Mucosa of rectum (tissue), 2 donors: ENCODE results near the gene TEX44.
"Not testable (repeated sequence)": the region's sequence is repeated elsewhere in the genome, so short reads cannot be mapped to it uniquely, and the experiment has no call there.

Experiments used
- H3K27ac ChIP-seq, 2 donors: one replicate each; pipeline ENCODE4 v1.7.0; 2013; ENCODE audit warnings: inconsistent platforms in 2 of 2, low read depth in 2 of 2, low read length in 2 of 2
- H3K27me3 ChIP-seq, 2 donors: one replicate each; pipeline ENCODE4 v1.7.0; 2013; ENCODE audit warnings: low read length in 2 of 2; ENCODE audit not compliant: control insufficient read depth in 2 of 2, insufficient read depth in 2 of 2
- H3K36me3 ChIP-seq, 2 donors: one replicate each; pipeline ENCODE4 v1.7.0; 2013; ENCODE audit warnings: low read length in 2 of 2; ENCODE audit not compliant: control insufficient read depth in 2 of 2, insufficient read depth in 2 of 2
- H3K4me1 ChIP-seq, 2 donors: one replicate each; pipeline ENCODE4 v1.7.0; 2013; ENCODE audit warnings: low read length in 2 of 2, mild to moderate bottlenecking in 1 of 2; ENCODE audit not compliant: control insufficient read depth in 2 of 2, insufficient read depth in 2 of 2
- H3K4me3 ChIP-seq, 2 donors: one replicate each; pipeline ENCODE4 v1.7.0; 2013; ENCODE audit warnings: low read length in 2 of 2
- H3K9ac ChIP-seq, 2 donors: one replicate each; pipeline ENCODE4 v1.7.0; 2013; ENCODE audit warnings: low read length in 2 of 2, low read depth in 1 of 2, mild to moderate bottlenecking in 1 of 2
- H3K9me3 ChIP-seq, 2 donors: one replicate each; pipeline ENCODE4 v1.7.0; 2013; ENCODE audit warnings: low read length in 2 of 2; ENCODE audit not compliant: control insufficient read depth in 2 of 2
- donor health status: healthy.
- donor health status: Normal muscosa, but diverticular disease.

The TEX44 gene

GRCh38 chr2:231556496-231556895 lies 36.2 kb upstream of the TEX44 start:
- H3K36me3 ChIP-seq, H3K4me3 ChIP-seq, H3K27ac ChIP-seq, H3K27me3 ChIP-seq, H3K9ac ChIP-seq, H3K9me3 ChIP-seq: not testable (repeated sequence)
- H3K4me1 ChIP-seq: peaks cover 8 to 10% of the 10 kb centered on the region in 2 donors

- Histone ChIP-seq H3K4me3 (no peak overlapping the region), H3K36me3 (no peaks in the 10 kb centered on the region), H3K9me3 (no peaks in the 10 kb centered on the region), H3K9ac (peak overlapping the region in 1 of 2 donors; percentile 7), H3K27ac (peak overlapping the region; percentile 38 to 77), H3K27me3 (no peaks in the 10 kb centered on the region), H3K4me1 (peaks cover 8 to 10% of the 10 kb centered on the region in 2 donors)
Observed at GRCh38 chr2:231556981-231557380, 35.7 kb upstream of the TEX44 start.

GRCh38 chr2:231557571-231558217 lies 35.0 kb upstream of the TEX44 start:
- H3K27ac ChIP-seq: peak overlapping the region; percentile 38 to 77

GRCh38 chr2:231563378-231563961 lies 29.2 kb upstream of the TEX44 start:
- Histone ChIP-seq H3K9me3 (no peaks in the 10 kb centered on the region), H3K27ac (no peak overlapping the region)

More at GRCh38 chr2:231557571-231558217, 35.0 kb upstream of the TEX44 start:
- Histone ChIP-seq H3K27me3 (no peaks in the 10 kb centered on the region), H3K4me3 (no peak overlapping the region), H3K36me3 (no peaks in the 10 kb centered on the region), H3K9ac (peak overlapping the region in 1 of 2 donors; percentile 7), H3K9me3 (no peaks in the 10 kb centered on the region), H3K4me1 (peaks cover 8 to 10% of the 10 kb centered on the region in 2 donors)

GRCh38 chr2:231565887-231566594 lies 26.6 kb upstream of the TEX44 start:
- H3K27ac ChIP-seq: no peak overlapping the region
- H3K36me3 ChIP-seq: no peaks in the 10 kb centered on the region
- no peak overlapping the region for H3K4me3 ChIP-seq
- H3K9ac ChIP-seq: no peak overlapping the region
- no peaks in the 10 kb centered on the region for H3K9me3 ChIP-seq
- H3K4me1 ChIP-seq: no peaks in the 10 kb centered on the region
- no peaks in the 10 kb centered on the region for H3K27me3 ChIP-seq

More at GRCh38 chr2:231563378-231563961, 29.2 kb upstream of the TEX44 start:
- H3K27me3 ChIP-seq: no peaks in the 10 kb centered on the region
- H3K4me1 ChIP-seq: no peaks in the 10 kb centered on the region
- H3K4me3 ChIP-seq: no peak overlapping the region
- no peaks in the 10 kb centered on the region for H3K36me3 ChIP-seq
- no peak overlapping the region for H3K9ac ChIP-seq

GRCh38 chr2:231567159-231567558 lies 25.5 kb upstream of the TEX44 start:
- no peak overlapping the region for H3K27ac ChIP-seq
- H3K27me3 ChIP-seq: no peaks in the 10 kb centered on the region
- no peaks in the 10 kb centered on the region for H3K36me3 ChIP-seq
- no peaks in the 10 kb centered on the region for H3K4me1 ChIP-seq
- no peak overlapping the region for H3K9ac ChIP-seq
- H3K4me3 ChIP-seq: no peak overlapping the region
- no peaks in the 10 kb centered on the region for H3K9me3 ChIP-seq

- no peaks in the 10 kb centered on the region for H3K9me3 ChIP-seq
- no peaks in the 10 kb centered on the region for H3K4me1 ChIP-seq
- H3K27ac ChIP-seq: no peak overlapping the region
- H3K4me3 ChIP-seq: no peak overlapping the region
- no peak overlapping the region for H3K9ac ChIP-seq
- H3K27me3 ChIP-seq: no peaks in the 10 kb centered on the region
- no peaks in the 10 kb centered on the region for H3K36me3 ChIP-seq
Observed at GRCh38 chr2:231568098-231568784, 24.4 kb upstream of the TEX44 start.

GRCh38 chr2:231568785-231569435 lies 23.8 kb upstream of the TEX44 start:
- H3K4me1 ChIP-seq: no peaks in the 10 kb centered on the region
- no peaks in the 10 kb centered on the region for H3K36me3 ChIP-seq
- H3K9ac ChIP-seq: no peak overlapping the region
- H3K4me3 ChIP-seq: no peak overlapping the region
- H3K27ac ChIP-seq: no peak overlapping the region
- H3K9me3 ChIP-seq: no peaks in the 10 kb centered on the region
- no peaks in the 10 kb centered on the region for H3K27me3 ChIP-seq

- not testable (repeated sequence) for H3K4me3 ChIP-seq, H3K9me3 ChIP-seq
Observed at GRCh38 chr2:231570915-231571314, 21.7 kb upstream of the TEX44 start.

More at GRCh38 chr2:231570915-231571314, 21.7 kb upstream of the TEX44 start:
- H3K4me1 ChIP-seq, H3K27ac ChIP-seq, H3K9ac ChIP-seq, H3K27me3 ChIP-seq, H3K36me3 ChIP-seq: not testable (repeated sequence)
